Activated naive CD8-positive, alpha-beta T cell treated with anti-CD3 and anti-CD28 coated beads, Interleukin-2, amount 10 ng/mL, durations not matched to agents 7 days and 5 days (primary cell): ENCODE results near the gene ZBTB42. TPM values are rescaled to one million over a fixed set of nuclear protein-coding genes. Genes with fewer than 3 reads are reported as not detected.

Experiments
- ATAC-seq: fragments of 150-1000 bp; cut with Tn5 transposase; one replicate; pipeline ENCODE4 v1.10.0; 2021; ENCODE audit warnings: low read depth, moderate library complexity
- POLR2A ChIA-PET: fragments of 350-600 bp; sonication (Branson Sonifier 250); formaldehyde crosslinking; loops from one replicate; lab custom pipeline; 2021; ENCODE audit warnings: antibody characterized with exemption; lab: Charles Lee
- DNase-seq: peaks from one replicate; pipeline ENCODE4 v3.0.0; 2021
- H3K27ac Mint-ChIP-seq: one replicate; pipeline ENCODE4 v1.8.0; 2022; ENCODE audit warnings: mild to moderate bottlenecking, mixed read lengths
- H3K27me3 Mint-ChIP-seq: one replicate; pipeline ENCODE4 v1.8.0; 2022; ENCODE audit warnings: mild to moderate bottlenecking, moderate library complexity, mixed read lengths
- H3K36me3 Mint-ChIP-seq: one replicate; pipeline ENCODE4 v1.8.0; 2021; ENCODE audit warnings: mild to moderate bottlenecking, mixed read lengths
- H3K4me1 Mint-ChIP-seq: one replicate; pipeline ENCODE4 v1.8.0; 2021; ENCODE audit warnings: mixed read lengths
- H3K4me3 Mint-ChIP-seq: one replicate; pipeline ENCODE4 v1.8.0; 2022; ENCODE audit warnings: mild to moderate bottlenecking, moderate library complexity, mixed read lengths
- H3K9me3 Mint-ChIP-seq: one replicate; pipeline ENCODE4 v1.8.0; 2021; ENCODE audit warnings: mixed read lengths
- total RNA-seq, 2 experiments: library from RNA; stranded (reverse); gene quantifications; one replicate each; pipeline ENCODE4 v1.2.3, GENCODE V29; 2021

The ZBTB42 gene
- total RNA-seq, 2 experiments from 2014 or later, result 6.7 to 6.9 TPM

DNA sequence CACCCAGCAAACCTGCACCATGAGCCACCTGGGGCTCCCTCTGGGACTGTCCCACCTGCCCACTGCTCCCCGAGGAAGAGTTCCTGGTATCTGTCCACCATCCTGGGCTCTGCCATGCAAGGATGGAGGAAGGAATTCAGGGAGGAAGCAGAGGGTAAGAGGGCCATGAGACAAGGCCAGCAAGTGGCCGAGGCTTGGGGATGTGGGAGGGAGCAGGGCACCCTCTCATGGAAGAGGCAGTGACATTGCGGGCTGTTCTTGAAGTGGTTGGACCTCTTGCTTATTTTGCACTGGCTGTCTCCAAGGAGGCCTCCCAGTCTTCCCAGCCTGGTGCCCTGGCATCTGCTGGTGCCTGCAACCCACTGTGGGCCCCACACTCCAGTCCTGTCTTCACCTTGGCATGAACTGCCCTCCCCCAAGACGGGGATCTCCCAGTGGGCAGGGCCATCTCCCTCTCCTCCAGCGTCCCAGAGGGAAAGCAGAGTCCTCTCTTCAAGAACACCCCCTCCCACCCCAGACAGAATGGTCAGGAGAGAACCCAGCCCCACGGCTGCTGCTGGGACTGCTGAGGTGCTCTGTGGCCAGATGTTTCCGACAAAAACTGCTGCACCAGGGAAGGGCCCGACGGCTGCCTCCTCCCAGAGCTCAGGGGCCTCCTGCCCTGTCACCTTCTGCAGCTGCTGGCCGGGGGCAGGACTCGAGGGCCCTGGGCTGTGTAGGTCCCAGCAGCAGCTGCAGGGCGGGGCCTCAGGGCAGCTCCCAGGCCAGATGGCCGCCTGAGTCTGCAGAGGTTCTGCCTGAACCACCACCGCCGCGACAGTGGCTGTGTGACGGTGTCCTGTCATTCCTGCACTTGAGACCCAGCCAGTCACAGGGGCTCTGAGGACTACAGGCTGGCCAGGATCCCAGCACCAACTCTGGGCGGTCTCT, 3.5 kb upstream of the ZBTB42 start:
- Mint-ChIP-seq H3K4me3 (no peak overlapping the region), H3K27ac (no peak overlapping the region), H3K36me3 (peaks cover 4% of the 10 kb centered on the region), H3K27me3 (peaks cover 6% of the 10 kb centered on the region), H3K4me1 (peaks cover 24% of the 10 kb centered on the region), H3K9me3 (no peaks in the 10 kb centered on the region)
- DNase-seq (no peak), ATAC-seq (no peak)
- POLR2A ChIA-PET, result interaction anchor here (1.1 kb wide), 2 partner anchors 20 to 27 kb away, joined by 3 read pairs; no protein-coding TSS in a partner anchor

DNA sequence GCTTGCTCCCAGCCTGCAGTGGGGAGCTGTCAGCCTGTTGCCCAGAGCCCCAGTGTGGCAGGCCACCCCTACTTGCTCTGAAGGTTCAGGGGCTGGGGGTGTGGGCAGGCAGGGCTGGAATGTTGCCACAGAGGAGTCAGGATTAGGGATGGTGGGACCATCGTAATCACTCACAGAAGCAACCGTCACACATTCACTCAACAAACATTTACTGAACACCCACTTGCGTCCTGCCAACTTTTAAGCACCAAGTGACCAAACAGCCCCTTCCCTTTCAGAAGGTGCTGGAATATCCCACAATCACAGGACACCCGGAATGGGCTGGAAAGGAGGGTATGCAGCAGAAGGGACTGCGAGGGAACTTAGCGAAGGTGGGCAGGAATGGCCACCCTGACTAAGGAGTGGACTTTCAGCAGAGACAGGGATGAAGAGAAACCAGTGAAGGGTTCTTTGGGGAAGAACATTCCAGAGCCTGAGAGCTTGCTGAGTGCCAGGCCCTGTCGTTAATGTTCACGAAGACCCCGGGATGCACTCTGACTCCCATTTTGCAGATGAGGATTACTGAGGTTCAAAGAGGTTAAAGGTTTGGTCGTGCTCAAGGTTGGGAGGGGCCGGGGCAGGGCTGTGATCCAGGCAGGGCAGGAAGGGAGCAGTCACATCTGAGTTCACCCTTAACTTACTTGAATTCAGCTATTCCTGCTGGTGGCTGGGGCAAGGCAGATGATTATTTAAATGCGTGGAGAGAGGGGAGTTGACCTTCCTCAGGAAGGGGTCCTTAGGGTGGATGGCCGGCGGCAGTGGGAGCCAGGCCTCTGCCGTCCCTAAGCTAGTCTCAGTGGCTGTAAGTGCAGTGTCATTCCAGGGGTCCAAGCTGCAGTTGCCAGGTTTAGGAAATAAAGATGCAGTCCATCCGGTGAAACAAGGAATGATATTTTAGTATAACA, 2.3 kb upstream of the ZBTB42 start:
- POLR2A ChIA-PET, result interaction anchor here (0.8 to 1.7 kb wide), 4 partner anchors 19 to 46 kb away, joined by 3 read pairs; partner anchors contain the start of gene SIVA1
- Mint-ChIP-seq H3K4me3 (peak overlapping the region; percentile 41), H3K27me3 (peaks cover 6% of the 10 kb centered on the region), H3K36me3 (peaks cover 4% of the 10 kb centered on the region), H3K4me1 (peaks cover 24% of the 10 kb centered on the region), H3K27ac (peak overlapping the region; percentile 43), H3K9me3 (no peaks in the 10 kb centered on the region)
- ATAC-seq (no peak), DNase-seq (no peak)

DNA sequence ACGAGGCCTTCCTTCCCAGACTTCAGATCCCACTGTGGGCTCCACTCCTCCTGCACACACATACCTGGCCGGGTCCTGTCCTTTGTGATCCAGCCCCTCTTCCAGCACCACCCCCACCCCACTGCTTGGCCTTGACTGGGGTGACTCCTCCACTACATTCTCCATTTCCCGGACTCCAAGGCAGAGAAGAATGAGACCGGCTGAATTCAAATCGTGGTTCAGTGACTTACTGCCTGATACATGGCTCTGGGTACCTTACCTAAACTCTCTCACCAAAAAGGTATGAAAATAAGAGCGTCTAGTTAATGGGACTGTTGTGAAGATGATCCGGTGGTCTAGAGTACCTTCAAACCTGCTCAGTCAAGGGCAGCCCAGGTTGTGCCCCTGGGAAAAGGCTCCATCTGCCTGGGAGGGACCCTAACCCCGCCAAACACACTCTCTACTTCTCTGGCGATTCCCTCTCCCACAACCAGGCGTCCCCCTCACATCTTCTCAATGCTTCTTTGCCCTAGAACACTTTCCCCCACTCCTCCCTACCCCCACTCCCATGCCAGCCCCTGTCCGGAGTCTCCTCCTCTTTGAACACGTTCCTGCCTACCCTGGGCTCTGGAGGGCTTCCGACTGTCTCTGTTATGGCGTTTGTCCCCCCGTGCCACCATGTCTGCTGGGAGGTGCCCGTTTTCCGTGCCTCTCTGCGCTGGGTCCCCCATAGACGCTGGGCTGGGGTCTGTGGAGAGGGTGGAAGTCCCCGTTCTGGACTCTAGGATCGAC, 1.5 kb upstream of the ZBTB42 start:
- no peak for ATAC-seq
- peak overlapping the region; percentile 26 for H3K27ac Mint-ChIP-seq
- POLR2A ChIA-PET, result interaction anchor here (0.8 to 1.7 kb wide), 2 partner anchors 46 to 47 kb away, joined by 3 read pairs; partner anchors contain the start of gene SIVA1
- DNase-seq, result no peak
- no peaks in the 10 kb centered on the region for H3K36me3 Mint-ChIP-seq
- peaks cover 6% of the 10 kb centered on the region for H3K27me3 Mint-ChIP-seq
- peaks cover 17% of the 10 kb centered on the region for H3K4me1 Mint-ChIP-seq
- peak overlapping the region; percentile 63 for H3K4me3 Mint-ChIP-seq
- no peaks in the 10 kb centered on the region for H3K9me3 Mint-ChIP-seq

GRCh38 chr14:104800015-104800770, 708 bp upstream of the ZBTB42 start:
- Mint-ChIP-seq H3K27me3 (peaks cover 6% of the 10 kb centered on the region), H3K27ac (peak overlapping the region; percentile 26), H3K9me3 (no peaks in the 10 kb centered on the region), H3K4me3 (peak overlapping the region; percentile 63), H3K4me1 (peaks cover 15% of the 10 kb centered on the region), H3K36me3 (no peaks in the 10 kb centered on the region)
- DNase-seq (peak; percentile 88), ATAC-seq (peak; percentile 74)
- POLR2A ChIA-PET, result interaction anchor here (0.6 to 1.7 kb wide), 11 partner anchors 13 to 501 kb away, joined by 3 to 8 read pairs (median 3); partner anchors contain the start of gene BRF1

GRCh38 chr14:104801520-104802393, 856 bp downstream of the ZBTB42 start:
- Mint-ChIP-seq H3K27me3 (peaks cover 6% of the 10 kb centered on the region), H3K9me3 (peaks cover 1% of the 10 kb centered on the region), H3K36me3 (no peaks in the 10 kb centered on the region), H3K4me3 (peak overlapping the region; percentile 90), H3K27ac (peak overlapping the region; percentile 86), H3K4me1 (peaks cover 12% of the 10 kb centered on the region)
- DNase-seq (no peak), ATAC-seq (no peak)
- POLR2A ChIA-PET, result interaction anchor here (1.3 to 1.5 kb wide), 4 partner anchors 24 to 142 kb away, joined by 3 to 8 read pairs (median 4); no protein-coding TSS in a partner anchor

DNA sequence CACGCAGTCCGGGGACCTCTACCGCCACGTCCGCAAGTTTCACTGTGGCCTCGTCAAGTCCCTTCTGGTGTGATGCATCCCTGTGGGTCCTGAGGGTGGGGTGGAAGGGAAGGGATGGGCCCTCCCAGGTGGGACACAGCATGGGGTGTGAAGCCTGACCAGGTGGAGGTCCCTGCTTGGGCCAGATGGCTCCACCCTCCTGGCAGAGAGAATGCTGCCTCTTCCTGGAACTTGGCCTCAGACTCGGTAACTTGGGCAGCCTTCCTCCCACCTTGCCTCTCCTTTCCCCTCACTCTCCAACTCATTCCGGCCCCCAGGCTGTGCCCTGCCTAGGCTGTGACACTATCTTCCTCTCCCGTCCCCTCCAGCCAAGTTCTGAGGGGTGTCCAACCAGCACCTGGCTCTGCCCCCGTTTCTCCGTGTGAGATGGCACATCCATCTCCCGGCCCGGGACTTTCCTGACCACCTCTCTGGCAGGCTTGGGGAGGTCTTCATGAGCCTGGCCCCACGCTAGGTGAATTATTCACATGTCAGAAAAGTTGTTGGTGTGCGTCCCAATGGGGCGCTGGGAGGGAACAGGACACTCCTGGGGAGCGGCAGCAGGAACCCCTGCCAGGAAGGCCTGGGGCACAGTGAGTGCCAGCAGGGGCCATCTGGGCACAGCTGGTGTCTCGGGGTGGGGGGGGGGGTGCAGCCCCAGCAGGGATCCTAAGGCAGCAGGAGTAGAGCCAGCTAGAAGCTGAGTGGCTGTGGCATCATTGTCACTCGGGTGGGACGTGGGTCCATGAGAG, 1.7 kb downstream of the ZBTB42 start:
- DNase-seq (no peak), ATAC-seq (no peak)
- Mint-ChIP-seq H3K9me3 (peaks cover 1% of the 10 kb centered on the region), H3K4me3 (peak overlapping the region; percentile 46), H3K36me3 (no peaks in the 10 kb centered on the region), H3K27ac (no peak overlapping the region), H3K27me3 (peaks cover 5% of the 10 kb centered on the region), H3K4me1 (peaks cover 12% of the 10 kb centered on the region)
- POLR2A ChIA-PET, result no interaction called here

GRCh38 chr14:104803280-104803911, 2.5 kb downstream of the ZBTB42 start:
- ATAC-seq (no peak), DNase-seq (no peak)
- no peaks in the 10 kb centered on the region for H3K36me3 Mint-ChIP-seq
- peaks cover 12% of the 10 kb centered on the region for H3K4me1 Mint-ChIP-seq
- H3K9me3 Mint-ChIP-seq, result peaks cover 1% of the 10 kb centered on the region
- H3K27ac Mint-ChIP-seq, result no peak overlapping the region
- POLR2A ChIA-PET, result interaction anchor here (0.6 to 1.8 kb wide), 2 partner anchors 9 to 46 kb away, joined by 3 to 4 read pairs; no protein-coding TSS in a partner anchor
- H3K27me3 Mint-ChIP-seq, result peaks cover 4% of the 10 kb centered on the region
- no peak overlapping the region for H3K4me3 Mint-ChIP-seq

DNA sequence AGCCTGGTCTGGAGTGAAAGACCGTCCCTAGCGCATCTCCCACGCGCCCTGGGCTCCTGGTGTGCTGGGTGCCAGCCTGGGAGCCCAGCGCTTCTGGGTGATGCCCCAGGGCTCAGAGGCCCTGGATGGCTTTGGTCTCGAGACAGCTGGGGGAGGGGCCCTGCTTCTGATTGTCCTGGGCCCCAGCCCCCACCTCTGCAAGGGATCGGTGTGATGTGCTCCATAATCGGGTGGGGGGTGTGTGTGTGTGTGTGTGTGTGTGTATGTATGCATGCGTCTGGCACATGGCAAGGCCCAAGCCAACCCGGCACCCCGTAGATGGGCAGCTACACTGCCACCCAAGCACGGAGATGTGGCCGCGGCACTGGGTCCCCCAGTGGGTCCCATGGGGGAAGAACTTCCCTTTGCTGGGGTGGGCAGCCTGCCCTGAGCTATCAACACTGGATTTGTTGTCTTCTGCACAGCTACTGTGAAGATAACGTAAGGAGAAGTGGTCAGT, 3.1 kb downstream of the ZBTB42 start:
- ATAC-seq, result no peak
- no peak for DNase-seq
- Mint-ChIP-seq H3K36me3 (no peaks in the 10 kb centered on the region), H3K27ac (no peak overlapping the region), H3K4me1 (peaks cover 12% of the 10 kb centered on the region), H3K27me3 (peaks cover 3% of the 10 kb centered on the region), H3K9me3 (peaks cover 1% of the 10 kb centered on the region), H3K4me3 (no peak overlapping the region)
- POLR2A ChIA-PET, result interaction anchor here (0.6 to 1.8 kb wide), 2 partner anchors 9 to 47 kb away, joined by 3 to 4 read pairs; no protein-coding TSS in a partner anchor

- Mint-ChIP-seq H3K4me3 (no peak overlapping the region), H3K9me3 (peaks cover 1% of the 10 kb centered on the region), H3K27me3 (peaks cover 2% of the 10 kb centered on the region), H3K4me1 (peaks cover 8% of the 10 kb centered on the region), H3K27ac (no peak overlapping the region), H3K36me3 (no peaks in the 10 kb centered on the region)
- DNase-seq (no peak), ATAC-seq (no peak)
- POLR2A ChIA-PET, result interaction anchor here (0.6 to 1.8 kb wide), 2 partner anchors 10 to 48 kb away, joined by 3 to 4 read pairs; no protein-coding TSS in a partner anchor
Measured at GRCh38 chr14:104804481-104805325, 3.8 kb downstream of the ZBTB42 start.
